KMS-11 (cell line): Measurements from ENCODE around the gene CPM.

Source experiments
- H2AFZ ChIP-seq: fragments of 200-600 bp; sonication (generic); 2 replicates; pipeline ENCODE4 v1.6.1; 2016; ENCODE audit warnings: antibody characterized with exemption, mixed run types, low read depth
- H3K27ac ChIP-seq: fragments of 200-600 bp; sonication (generic); 2 replicates; pipeline ENCODE4 v1.6.1; 2016; ENCODE audit warnings: mild to moderate bottlenecking, mixed run types
- H3K27me3 ChIP-seq: fragments of 200-600 bp; sonication (generic); 2 replicates; pipeline ENCODE4 v1.6.1; 2017; ENCODE audit warnings: mild to moderate bottlenecking, low read depth, mixed run types, moderate library complexity; ENCODE audit not compliant: insufficient read depth
- H3K36me3 ChIP-seq: fragments of 200-600 bp; sonication (generic); 2 replicates; pipeline ENCODE4 v1.6.1; 2017; ENCODE audit warnings: mild to moderate bottlenecking, mixed run types; ENCODE audit not compliant: insufficient read depth
- H3K4me1 ChIP-seq: fragments of 200-600 bp; sonication (generic); 2 replicates; pipeline ENCODE4 v1.6.1; 2016; ENCODE audit warnings: mild to moderate bottlenecking, low read depth, mixed run types; ENCODE audit not compliant: poor library complexity, severe bottlenecking
- H3K4me2 ChIP-seq: fragments of 200-600 bp; sonication (generic); 2 replicates; pipeline ENCODE4 v1.7.0; 2016; ENCODE audit warnings: mild to moderate bottlenecking, mixed run types
- H3K4me3 ChIP-seq: fragments of 200-600 bp; sonication (generic); IDR thresholded peaks from 2 replicates; pipeline ENCODE4 v1.6.1; 2017; ENCODE audit warnings: low read depth, low read length, mixed read lengths; ENCODE audit not compliant: insufficient read depth
- H3K79me2 ChIP-seq: fragments of 200-600 bp; sonication (generic); 2 replicates; pipeline ENCODE4 v1.6.1; 2016; ENCODE audit warnings: low read depth, mixed run types; ENCODE audit not compliant: insufficient read depth
- H3K9ac ChIP-seq: fragments of 200-600 bp; sonication (generic); 2 replicates; pipeline ENCODE4 v1.6.1; 2016; ENCODE audit warnings: mild to moderate bottlenecking, mixed run types
- H4K20me1 ChIP-seq: fragments of 200-600 bp; sonication (generic); 2 replicates; pipeline ENCODE4 v1.6.1; 2016; ENCODE audit warnings: mild to moderate bottlenecking, mixed run types; ENCODE audit not compliant: insufficient read depth
- CTCF ChIP-seq: fragments of 200-600 bp; sonication (generic); conservative IDR thresholded peaks from 2 replicates; pipeline ENCODE4 v1.6.1; 2017; ENCODE audit warnings: low read depth, mild to moderate bottlenecking, antibody characterized with exemption, low read length, moderate library complexity, mixed read lengths

Gene CPM

GRCh38 chr12:68893201-68893600, 39.8 kb downstream of the CPM start:
- Histone ChIP-seq H2AFZ (no peak overlapping the region), H4K20me1 (no peaks in the 10 kb centered on the region), H3K4me3 (no peak overlapping the region), H3K79me2 (no peaks in the 10 kb centered on the region), H3K27me3 (no peaks in the 10 kb centered on the region), H3K27ac (no peak overlapping the region), H3K36me3 (no peaks in the 10 kb centered on the region), H3K9ac (no peak overlapping the region), H3K4me1 (no peaks in the 10 kb centered on the region), H3K4me2 (no peak overlapping the region)
- TF ChIP-seq CTCF = no peak

- H3K4me2 ChIP-seq = no peak overlapping the region
Measured at GRCh38 chr12:68891141-68891540, 41.8 kb downstream of the CPM start.

GRCh38 chr12:68890701-68891113, 42.3 kb downstream of the CPM start:
- TF ChIP-seq CTCF = no peak
- H2AFZ ChIP-seq = no peak overlapping the region
- H3K27ac ChIP-seq = no peak overlapping the region
- no peaks in the 10 kb centered on the region for H4K20me1 ChIP-seq
- no peak overlapping the region for H3K9ac ChIP-seq
- H3K4me3 ChIP-seq = no peak overlapping the region
- H3K36me3 ChIP-seq = no peaks in the 10 kb centered on the region
- no peak overlapping the region for H3K4me2 ChIP-seq
- H3K79me2 ChIP-seq = no peaks in the 10 kb centered on the region
- no peaks in the 10 kb centered on the region for H3K27me3 ChIP-seq
- no peaks in the 10 kb centered on the region for H3K4me1 ChIP-seq

More at GRCh38 chr12:68891141-68891540, 41.8 kb downstream of the CPM start:
- no peaks in the 10 kb centered on the region for H3K79me2 ChIP-seq
- no peak overlapping the region for H2AFZ ChIP-seq
- H3K27ac ChIP-seq = no peak overlapping the region
- H3K27me3 ChIP-seq = no peaks in the 10 kb centered on the region
- H3K4me1 ChIP-seq = no peaks in the 10 kb centered on the region
- no peak overlapping the region for H3K4me3 ChIP-seq
- H3K9ac ChIP-seq = no peak overlapping the region
- no peaks in the 10 kb centered on the region for H4K20me1 ChIP-seq
- no peak for TF ChIP-seq CTCF
- no peaks in the 10 kb centered on the region for H3K36me3 ChIP-seq

GRCh38 chr12:68888243-68888642, 44.7 kb downstream of the CPM start:
- Histone ChIP-seq H3K4me1 (no peaks in the 10 kb centered on the region), H3K4me3 (no peak overlapping the region), H3K27ac (no peak overlapping the region), H4K20me1 (no peaks in the 10 kb centered on the region), H3K36me3 (no peaks in the 10 kb centered on the region), H3K4me2 (no peak overlapping the region), H2AFZ (no peak overlapping the region), H3K9ac (no peak overlapping the region), H3K27me3 (no peaks in the 10 kb centered on the region), H3K79me2 (no peaks in the 10 kb centered on the region)
- TF ChIP-seq CTCF = no peak

- H3K4me1 ChIP-seq = no peaks in the 10 kb centered on the region
- no peak overlapping the region for H3K9ac ChIP-seq
- no peaks in the 10 kb centered on the region for H3K79me2 ChIP-seq
- TF ChIP-seq CTCF = no peak
- H3K4me3 ChIP-seq = no peak overlapping the region
- H3K36me3 ChIP-seq = no peaks in the 10 kb centered on the region
- no peaks in the 10 kb centered on the region for H4K20me1 ChIP-seq
- no peak overlapping the region for H3K27ac ChIP-seq
- H2AFZ ChIP-seq = no peak overlapping the region
- H3K4me2 ChIP-seq = no peak overlapping the region
- no peaks in the 10 kb centered on the region for H3K27me3 ChIP-seq
Measured at GRCh38 chr12:68887641-68888040, 45.3 kb downstream of the CPM start.
